IgD-negative memory B cell (primary cell): ENCODE data around the gene ARSG. TPM values are rescaled to one million over a fixed set of nuclear protein-coding genes. Genes with fewer than 3 reads are reported as not detected.

Source experiments
- H3K27ac Mint-ChIP-seq, 3 donors: one replicate each; pipeline ENCODE4 v1.8.0; 2020 to 2022; ENCODE audit warnings: mild to moderate bottlenecking in 3 of 3, mixed read lengths in 3 of 3, moderate library complexity in 1 of 3
- H3K27me3 Mint-ChIP-seq: one replicate; pipeline ENCODE4 v1.8.0; 2021; ENCODE audit warnings: mixed read lengths
- H3K36me3 Mint-ChIP-seq: one replicate; pipeline ENCODE4 v1.8.0; 2020; ENCODE audit warnings: mild to moderate bottlenecking, mixed read lengths
- H3K4me1 Mint-ChIP-seq, 3 donors: one replicate each; pipeline ENCODE4 v1.8.0; 2020 to 2022; ENCODE audit warnings: mixed read lengths in 3 of 3, mild to moderate bottlenecking in 1 of 3
- H3K4me3 Mint-ChIP-seq, 4 donors: one replicate each; pipeline ENCODE4 v1.8.0; 2020 to 2022; ENCODE audit warnings: mild to moderate bottlenecking in 4 of 4, mixed read lengths in 4 of 4, moderate library complexity in 3 of 4
- H3K9me3 Mint-ChIP-seq, 3 donors: one replicate each; pipeline ENCODE4 v1.8.0; 2020 to 2021; ENCODE audit warnings: mixed read lengths in 3 of 3, mild to moderate bottlenecking in 1 of 3
- polyA plus RNA-seq: library from polyadenylated mRNA; unstranded; fragments of 300-500 nt; fragmentation: Illumina TruSeq; gene quantifications from one replicate; pipeline ENCODE4 v1.2.3, GENCODE V29; 2021

The ARSG gene
- polyA plus RNA-seq, 1 donor from 2014 or later, result 10.6 TPM

DNA sequence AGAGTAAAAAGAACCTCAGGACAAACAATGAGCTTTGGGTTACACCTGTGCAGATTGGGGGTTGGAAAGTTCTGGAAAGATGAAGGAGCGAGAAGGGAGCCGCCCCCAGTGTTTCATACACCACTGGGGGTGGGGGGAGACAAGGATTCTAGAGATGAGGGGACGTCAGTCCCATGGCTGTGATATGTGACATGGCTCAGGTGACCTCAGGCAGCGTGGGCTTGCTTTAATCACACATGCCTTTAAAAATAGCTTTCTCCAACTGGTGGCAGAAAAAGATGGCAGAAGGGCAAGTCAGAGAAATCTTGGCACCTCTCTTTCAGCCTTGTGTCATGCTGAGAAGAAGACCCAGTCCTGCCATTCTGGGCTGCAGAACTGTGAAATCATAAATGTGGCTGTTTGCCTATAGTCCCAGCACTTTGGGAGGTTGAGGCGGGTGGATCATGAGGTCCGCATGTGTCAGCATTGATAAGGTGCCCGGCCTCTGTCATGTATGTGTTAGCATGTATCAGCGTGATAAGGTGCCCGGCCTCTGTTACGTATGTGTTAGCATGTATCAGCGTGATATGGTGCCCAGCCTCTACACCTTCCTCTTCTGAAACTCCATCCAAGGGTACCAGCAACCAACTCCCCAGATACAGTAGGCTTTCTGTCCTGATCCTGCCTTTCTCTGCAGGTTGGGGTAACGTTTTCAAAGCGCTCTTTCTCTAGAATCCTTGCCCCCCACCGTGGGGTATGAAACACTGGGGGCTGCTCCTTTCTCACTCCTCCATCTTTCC lies 141.0 kb downstream of the ARSG start:
- Mint-ChIP-seq H3K36me3 (no peaks in the 10 kb centered on the region), H3K27me3 (no peaks in the 10 kb centered on the region), H3K27ac (peak overlapping the region in 1 of 3 donors; percentile 15), H3K4me1 (peaks cover 12 to 17% (median 16%) of the 10 kb centered on the region in 3 donors), H3K4me3 (no peak overlapping the region), H3K9me3 (no peaks in the 10 kb centered on the region)

DNA sequence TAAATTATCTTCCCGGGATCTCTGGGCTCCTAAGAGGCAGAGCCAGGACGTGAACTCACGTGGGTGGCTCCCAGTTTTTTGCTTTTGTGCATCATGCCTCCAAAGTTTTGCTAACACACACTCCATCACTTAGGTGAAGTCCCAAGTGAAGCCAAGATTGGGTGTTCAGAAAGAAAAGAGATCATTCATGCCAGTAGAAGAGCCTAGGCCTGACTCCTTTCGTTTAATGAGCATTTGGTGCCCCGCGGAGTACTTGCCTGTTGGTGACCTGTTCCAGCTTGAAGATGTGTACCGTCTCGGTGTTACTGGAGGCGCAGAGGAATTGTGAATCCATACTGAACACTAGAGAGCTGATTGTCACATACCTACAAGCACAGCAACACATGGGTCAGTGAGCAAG lies 141.9 kb downstream of the ARSG start:
- H3K9me3 Mint-ChIP-seq, result no peaks in the 10 kb centered on the region
- peaks cover 3% of the 10 kb centered on the region for H3K36me3 Mint-ChIP-seq
- peak overlapping the region in 1 of 3 donors; percentile 72 for H3K27ac Mint-ChIP-seq
- no peak overlapping the region for H3K4me3 Mint-ChIP-seq
- H3K27me3 Mint-ChIP-seq, result no peaks in the 10 kb centered on the region
- peaks cover 18 to 25% (median 24%) of the 10 kb centered on the region in 3 donors for H3K4me1 Mint-ChIP-seq

DNA sequence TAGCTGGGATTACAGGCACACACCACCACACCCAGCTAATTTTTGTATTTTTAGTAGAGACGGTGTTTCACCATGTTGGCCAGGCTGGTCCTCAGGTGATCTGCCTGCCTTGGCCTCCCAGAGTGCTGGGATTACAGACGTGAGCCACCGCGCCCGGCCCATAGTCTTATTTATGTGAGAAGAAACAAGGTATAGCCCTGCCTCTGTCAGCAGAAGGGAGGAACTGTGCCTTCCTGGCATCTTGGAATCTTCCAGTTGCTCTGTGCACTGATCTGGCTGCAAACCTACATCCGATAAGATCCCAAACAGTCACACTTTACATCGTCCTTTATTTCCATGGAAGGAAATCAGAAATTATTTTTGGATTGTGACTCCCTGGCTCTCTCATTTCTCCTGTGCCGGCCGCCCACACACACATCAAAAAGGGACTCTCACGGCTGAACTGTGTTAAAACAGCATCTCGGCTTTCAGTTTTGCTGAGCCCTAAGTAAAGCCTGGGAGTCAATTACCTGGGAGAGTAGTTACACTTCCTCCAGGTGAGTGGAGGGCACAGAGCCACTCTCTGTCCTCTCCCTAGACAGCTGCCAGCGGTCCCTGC lies 142.7 kb downstream of the ARSG start:
- Mint-ChIP-seq H3K27ac (no peak overlapping the region), H3K36me3 (peaks cover 3% of the 10 kb centered on the region), H3K4me1 (peaks cover 18 to 29% (median 26%) of the 10 kb centered on the region in 3 donors), H3K4me3 (no peak overlapping the region), H3K27me3 (no peaks in the 10 kb centered on the region), H3K9me3 (no peaks in the 10 kb centered on the region)

DNA sequence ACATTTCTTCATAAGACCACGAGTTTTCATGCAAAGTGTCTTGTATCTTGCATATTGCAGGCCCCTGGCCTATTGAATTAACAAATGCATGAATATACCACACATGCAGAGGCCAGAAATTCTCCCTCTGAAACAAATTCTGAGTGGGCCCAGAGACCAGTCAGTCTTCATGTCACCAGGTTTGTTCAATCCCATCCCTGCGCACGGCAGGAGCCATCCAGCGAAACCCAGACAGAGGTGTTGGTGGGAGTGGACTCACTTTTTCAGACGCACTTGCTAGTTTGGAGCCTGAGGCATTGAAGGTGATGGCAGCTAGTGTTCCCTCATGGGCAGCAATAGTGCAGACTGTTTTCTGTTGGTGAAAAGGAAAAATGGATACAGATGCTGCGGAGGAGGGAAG lies 144.1 kb downstream of the ARSG start:
- Mint-ChIP-seq H3K36me3 (peaks cover 3% of the 10 kb centered on the region), H3K4me3 (no peak overlapping the region), H3K4me1 (peaks cover 18 to 38% (median 33%) of the 10 kb centered on the region in 3 donors), H3K9me3 (no peaks in the 10 kb centered on the region), H3K27ac (no peak overlapping the region), H3K27me3 (no peaks in the 10 kb centered on the region)

DNA sequence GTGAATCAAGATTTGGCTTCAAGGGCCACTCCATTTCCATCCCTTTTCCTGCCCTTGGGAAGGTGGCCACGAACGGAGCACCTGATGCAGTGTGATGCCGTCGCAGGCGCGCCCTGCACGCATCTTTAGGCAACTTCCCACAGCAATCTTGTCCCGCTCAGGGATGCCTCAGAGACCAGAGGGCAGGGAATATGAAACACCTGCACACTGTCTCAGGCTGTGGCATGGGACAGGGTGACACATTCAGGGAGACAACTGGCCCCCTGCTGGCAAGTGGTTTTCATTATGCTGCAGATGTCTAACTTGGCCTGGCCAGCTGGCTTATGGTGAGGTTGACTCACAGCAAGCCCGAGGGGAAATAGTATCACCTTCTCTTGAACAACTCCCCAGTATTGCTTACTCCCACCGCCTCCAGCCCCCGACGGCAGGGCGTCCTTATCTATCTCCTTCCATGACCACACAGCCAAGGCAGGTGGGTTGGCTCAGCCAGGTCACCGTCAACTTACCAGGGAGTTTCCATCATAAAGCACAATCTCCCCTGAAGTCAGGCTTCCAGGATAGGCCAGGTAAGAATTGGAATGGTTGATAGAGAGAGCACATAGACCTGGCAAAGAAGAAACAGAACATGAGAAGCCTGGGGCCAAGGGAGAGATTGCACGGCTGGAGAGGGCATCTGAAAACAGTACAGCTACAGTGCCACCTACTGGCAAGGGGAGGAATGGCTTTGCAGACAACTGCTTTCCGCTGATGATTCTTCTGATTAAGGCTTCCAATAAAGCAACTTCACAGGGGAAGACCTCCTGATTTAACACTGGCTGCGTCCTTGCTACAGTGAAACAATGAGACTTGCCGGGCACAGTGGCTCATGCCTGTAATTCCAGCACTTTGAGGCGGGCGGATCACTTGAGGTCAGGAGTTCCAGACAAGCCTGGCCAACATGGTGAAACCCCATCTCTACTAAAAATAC lies 144.9 kb downstream of the ARSG start:
- peaks cover 21 to 46% (median 41%) of the 10 kb centered on the region in 3 donors for H3K4me1 Mint-ChIP-seq
- H3K27me3 Mint-ChIP-seq, result no peaks in the 10 kb centered on the region
- H3K9me3 Mint-ChIP-seq, result no peaks in the 10 kb centered on the region
- peaks cover 3% of the 10 kb centered on the region for H3K36me3 Mint-ChIP-seq
- peak overlapping the region in 2 of 4 donors; percentile 33 to 60 for H3K4me3 Mint-ChIP-seq
- H3K27ac Mint-ChIP-seq, result no peak overlapping the region

DNA sequence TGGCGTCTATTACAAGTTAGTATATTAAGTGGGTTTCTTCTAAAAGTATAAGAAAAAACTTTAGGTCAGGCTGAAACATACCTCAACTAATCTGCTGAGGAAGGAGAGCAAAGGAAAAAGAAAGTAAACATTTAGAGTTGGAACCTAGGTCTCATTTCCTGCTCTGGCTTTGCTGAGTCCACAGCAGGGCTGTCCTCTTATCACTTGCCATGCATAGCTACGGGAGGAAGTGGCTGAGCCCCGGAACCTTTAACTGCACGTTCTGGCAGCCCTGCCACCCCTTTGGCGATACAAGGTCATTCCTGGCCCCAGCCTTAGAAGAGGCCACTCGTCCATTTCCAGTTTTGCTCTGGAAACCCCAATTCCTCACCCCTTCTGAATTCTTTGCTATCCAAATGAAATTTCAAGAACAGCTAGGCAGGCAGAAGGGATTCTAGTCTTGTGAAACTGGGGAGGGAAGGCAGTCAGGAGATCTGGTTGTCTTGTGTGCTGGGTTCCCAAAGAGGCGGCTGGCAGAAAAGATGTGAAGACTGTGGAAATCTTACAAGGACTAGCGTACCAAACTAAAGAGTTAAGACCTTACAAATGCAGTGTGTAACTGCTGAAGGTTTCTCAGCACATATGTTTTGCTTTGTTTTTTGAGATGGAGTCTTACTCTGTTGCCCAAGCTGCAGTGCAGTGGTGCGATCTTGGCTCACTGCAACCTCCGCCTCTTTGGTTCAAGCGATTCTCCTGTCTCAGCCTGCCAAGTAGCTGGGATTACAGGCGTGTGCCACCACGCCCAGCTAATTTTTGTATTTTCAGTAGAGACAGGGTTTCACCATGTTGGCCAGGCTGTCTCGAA lies 146.9 kb downstream of the ARSG start:
- peak overlapping the region; percentile 58 to 93 (median 78) for H3K4me3 Mint-ChIP-seq
- no peaks in the 10 kb centered on the region for H3K27me3 Mint-ChIP-seq
- peaks cover 21 to 43% (median 35%) of the 10 kb centered on the region in 3 donors for H3K4me1 Mint-ChIP-seq
- H3K36me3 Mint-ChIP-seq, result peaks cover 3% of the 10 kb centered on the region
- H3K9me3 Mint-ChIP-seq, result no peaks in the 10 kb centered on the region
- H3K27ac Mint-ChIP-seq, result peak overlapping the region; percentile 48 to 80 (median 49)

DNA sequence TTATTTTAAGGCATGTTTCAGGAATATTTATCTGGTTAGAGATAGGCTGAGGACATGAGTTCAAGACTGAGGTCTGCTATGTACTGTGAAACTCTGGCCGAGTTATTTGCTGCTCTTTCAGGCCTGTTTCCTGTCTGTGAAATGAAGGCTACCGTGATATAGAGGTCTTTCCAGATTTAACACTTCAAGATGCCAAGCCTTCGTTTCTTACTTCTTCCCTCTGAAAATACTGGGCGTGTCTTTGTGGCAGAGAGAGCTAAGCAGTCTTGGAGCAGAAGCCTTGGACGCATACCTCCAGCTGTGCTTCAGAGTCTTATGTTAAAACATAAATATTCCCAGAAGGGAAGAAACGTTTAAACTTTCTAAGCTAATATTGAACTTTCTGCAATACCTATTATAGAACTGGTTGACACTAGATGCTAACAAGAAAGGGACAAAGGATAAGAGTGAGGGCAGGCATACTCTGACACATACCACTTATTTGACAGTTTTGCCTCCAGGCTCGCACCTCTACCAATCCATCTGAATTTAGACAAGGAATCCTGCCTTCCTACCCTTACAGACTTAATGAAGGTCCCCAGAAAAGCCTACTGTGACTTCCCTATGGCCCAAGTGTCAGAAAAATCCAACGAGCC lies 148.5 kb downstream of the ARSG start:
- Mint-ChIP-seq H3K27ac (peak overlapping the region in 2 of 3 donors; percentile 11 to 61), H3K27me3 (no peaks in the 10 kb centered on the region), H3K4me1 (peaks cover 21 to 43% (median 35%) of the 10 kb centered on the region in 3 donors), H3K36me3 (peaks cover 3% of the 10 kb centered on the region), H3K4me3 (no peak overlapping the region), H3K9me3 (no peaks in the 10 kb centered on the region)

DNA sequence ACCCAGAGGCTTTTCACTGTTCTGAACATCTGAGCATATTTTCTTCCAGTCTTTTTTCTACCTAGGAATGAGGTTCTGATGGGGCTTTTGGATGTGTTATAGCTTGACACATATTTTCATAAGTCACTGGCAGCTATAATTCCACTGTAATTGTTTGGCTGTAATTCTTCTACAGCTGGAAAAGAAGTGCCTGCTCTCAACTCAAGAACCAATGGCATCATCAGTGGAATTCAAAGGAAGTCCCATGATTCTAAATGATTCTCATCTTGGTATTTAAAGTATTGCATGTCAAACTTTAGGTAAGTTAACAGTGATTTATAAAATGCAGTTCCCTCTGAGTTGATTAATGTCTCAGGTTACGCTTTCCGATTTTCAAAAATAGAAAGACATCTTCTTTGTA lies 149.2 kb downstream of the ARSG start:
- H3K4me1 Mint-ChIP-seq, result peaks cover 21 to 43% (median 35%) of the 10 kb centered on the region in 3 donors
- no peaks in the 10 kb centered on the region for H3K27me3 Mint-ChIP-seq
- no peaks in the 10 kb centered on the region for H3K9me3 Mint-ChIP-seq
- peak overlapping the region in 2 of 4 donors; percentile 10 to 33 for H3K4me3 Mint-ChIP-seq
- peak overlapping the region in 2 of 3 donors; percentile 39 for H3K27ac Mint-ChIP-seq
- H3K36me3 Mint-ChIP-seq, result peaks cover 3% of the 10 kb centered on the region

DNA sequence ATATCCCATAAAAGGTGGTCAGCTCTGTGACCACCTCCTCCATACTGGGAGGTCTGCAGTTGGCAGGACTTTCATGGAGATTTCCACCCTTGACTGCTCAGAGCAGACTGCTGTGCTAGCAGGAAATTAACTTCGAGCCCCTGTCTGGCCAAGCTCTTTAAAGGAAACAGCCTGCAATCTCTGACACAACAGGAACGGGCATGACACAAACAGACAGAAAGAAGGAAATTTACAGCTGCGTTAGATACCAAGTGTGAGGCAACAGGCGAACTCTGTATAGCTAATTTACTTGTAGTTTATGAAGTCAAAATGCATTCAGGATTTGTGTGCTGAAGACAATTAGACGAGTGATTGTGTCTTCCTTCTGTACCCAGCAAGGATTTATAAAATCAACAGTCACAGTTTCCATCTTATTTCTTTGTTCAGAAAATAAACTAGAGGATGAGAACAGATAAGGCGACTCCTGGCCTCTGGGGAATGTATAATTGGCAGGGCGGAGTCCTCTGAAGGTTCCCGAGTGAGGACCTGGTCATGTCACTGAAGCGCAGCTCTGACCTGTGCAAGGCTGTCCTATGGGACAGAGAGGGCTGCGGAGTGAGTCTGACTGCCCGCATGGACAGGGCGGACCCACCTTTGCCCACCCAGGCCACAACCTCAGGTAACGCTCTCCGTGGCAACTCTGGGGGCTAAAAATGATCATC lies 149.9 kb downstream of the ARSG start:
- peaks cover 16 to 41% (median 33%) of the 10 kb centered on the region in 3 donors for H3K4me1 Mint-ChIP-seq
- H3K36me3 Mint-ChIP-seq, result peaks cover 3% of the 10 kb centered on the region
- peak overlapping the region in 2 of 3 donors; percentile 39 to 76 for H3K27ac Mint-ChIP-seq
- H3K27me3 Mint-ChIP-seq, result no peaks in the 10 kb centered on the region
- H3K4me3 Mint-ChIP-seq, result peak overlapping the region in 2 of 4 donors; percentile 10 to 33
- no peaks in the 10 kb centered on the region for H3K9me3 Mint-ChIP-seq

DNA sequence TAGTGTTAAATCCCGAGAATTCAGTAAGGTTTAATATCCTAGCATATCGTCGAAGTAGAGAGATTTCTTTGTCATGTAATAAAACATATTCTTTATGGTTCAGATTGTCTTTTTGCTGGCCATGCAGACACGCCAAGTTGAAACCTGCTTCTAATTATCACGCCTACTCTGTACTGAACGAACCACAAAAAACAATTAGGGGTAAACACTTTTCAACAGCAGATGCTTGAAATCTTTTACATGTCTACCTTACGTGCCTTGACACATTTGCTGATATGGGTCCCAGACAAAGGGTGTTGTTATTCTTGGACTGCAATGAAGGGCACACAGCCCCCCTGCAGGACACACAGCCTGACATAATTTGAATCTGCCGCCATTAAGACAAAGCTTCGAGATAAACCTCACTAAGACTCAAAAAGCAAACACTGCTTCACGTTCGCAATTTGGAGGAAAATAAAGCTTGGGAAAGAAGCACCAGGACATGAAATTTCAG lies 152.7 kb downstream of the ARSG start:
- Mint-ChIP-seq H3K27me3 (no peaks in the 10 kb centered on the region), H3K4me3 (no peak overlapping the region), H3K9me3 (no peaks in the 10 kb centered on the region), H3K27ac (no peak overlapping the region), H3K4me1 (peaks cover 2 to 20% (median 14%) of the 10 kb centered on the region in 3 donors), H3K36me3 (no peaks in the 10 kb centered on the region)

DNA sequence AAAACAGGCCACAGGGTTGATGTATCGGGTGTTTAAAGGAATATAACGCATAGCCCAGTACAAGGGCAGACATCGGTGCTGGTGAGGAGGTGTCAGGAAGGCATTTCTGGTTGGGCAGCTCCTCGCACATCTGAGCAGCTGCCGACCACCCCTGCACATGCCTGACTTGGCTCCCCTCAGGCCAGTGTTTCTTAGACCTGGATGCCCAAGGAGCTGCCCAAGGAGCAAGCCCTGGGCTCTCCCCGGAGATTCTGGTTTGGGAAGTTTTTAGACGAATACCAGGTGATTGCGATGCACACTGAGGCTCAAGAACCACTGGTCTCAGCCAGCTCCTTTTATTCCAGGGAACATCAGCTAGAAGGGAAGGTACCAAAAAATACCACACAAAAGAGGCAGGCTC lies 154.4 kb downstream of the ARSG start:
- Mint-ChIP-seq H3K27ac (peak overlapping the region in 1 of 3 donors; percentile 43), H3K4me3 (no peak overlapping the region), H3K4me1 (peaks cover 0 to 7% (median 5%) of the 10 kb centered on the region in 3 donors), H3K27me3 (no peaks in the 10 kb centered on the region), H3K36me3 (peaks cover 3% of the 10 kb centered on the region), H3K9me3 (no peaks in the 10 kb centered on the region)

DNA sequence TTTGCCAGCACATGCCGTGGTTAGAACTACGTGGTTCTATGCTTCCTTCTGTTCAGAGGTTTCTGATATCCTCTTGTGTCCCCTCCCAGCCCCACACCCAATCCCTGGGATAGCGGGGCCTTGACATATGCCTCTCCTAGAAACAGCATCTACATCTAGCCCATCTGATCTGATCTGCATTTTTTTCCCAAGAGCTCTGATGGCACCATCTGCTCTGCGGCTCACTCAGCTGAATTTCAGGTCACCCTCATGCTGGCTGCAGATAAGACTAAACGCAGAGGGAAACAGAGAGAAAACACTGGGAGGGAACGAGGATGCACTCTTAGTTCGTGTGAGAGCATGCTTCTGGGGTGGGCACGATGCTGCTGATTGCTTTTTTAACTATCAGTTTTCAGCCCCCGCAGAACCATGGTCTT lies 155.3 kb downstream of the ARSG start:
- Mint-ChIP-seq H3K4me1 (no peaks in the 10 kb centered on the region), H3K36me3 (peaks cover 3% of the 10 kb centered on the region)

More for the DNA sequence above, 155.3 kb downstream of the ARSG start:
- Mint-ChIP-seq H3K9me3 (no peaks in the 10 kb centered on the region), H3K27ac (no peak overlapping the region), H3K27me3 (no peaks in the 10 kb centered on the region), H3K4me3 (no peak overlapping the region)
